Peyer's patch (tissue), 4 donors: ENCODE results near the gene ARF1. TPM values are rescaled to one million over a fixed set of nuclear protein-coding genes. Genes with fewer than 3 reads are reported as not detected.

Experiments used
- small RNA-seq, 2 donors: library from RNA; depleted of rRNA; stranded (forward); fragments of <200 nt; gene quantifications; one replicate each; pipeline ENCODE3, GENCODE V24; 2016
- total RNA-seq, 4 donors: library from RNA; depleted of rRNA; stranded (reverse); fragments of >200 nt; gene quantifications; one replicate each; pipeline ENCODE4 v1.1.0, GENCODE V29; 2016

ARF1 gene
- total RNA-seq, 4 donors from 2014 or later = 243 to 434 (median 392) TPM

Small RNA genes lying within 50 kb of the gene (small RNA-seq; reads per million reads assigned to genes)
- gene AL359510.1 = 0 reads per million in 2 donors

Other genes starting within 250 kb of the ARF1 start
- gene WNT9A, start 134.8 kb upstream of the ARF1 start, total RNA-seq = 1 to 10 TPM in 3 of 4 donors, under 1 TPM in 1; 0.83 to 3.5 (median 2.6) TPM
- not detected for gene WNT3A, start 75.7 kb upstream of the ARF1 start, total RNA-seq
- 10 to 100 TPM in 3 of 4 donors, 1 to 10 TPM in 1; 6.0 to 19.8 (median 16.2) TPM for gene C1orf35, start 20.6 kb downstream of the ARF1 start, total RNA-seq
- gene MRPL55, start 26.6 kb downstream of the ARF1 start, total RNA-seq = 10 to 100 TPM; 70.1 to 99.6 (median 80.8) TPM
- gene GUK1, start 57.6 kb downstream of the ARF1 start, total RNA-seq = 100 to 1,000 TPM; 206 to 232 (median 224) TPM
- under 1 TPM in 2 of 4 donors, not detected in 2; 0.88 to 0.94 TPM for gene GJC2, start 67.2 kb downstream of the ARF1 start, total RNA-seq
- gene IBA57, start 83.1 kb downstream of the ARF1 start, total RNA-seq = 10 to 100 TPM in 2 of 4 donors, 1 to 10 TPM in 2; 8.2 to 11.8 (median 10.3) TPM
- gene OBSCN, start 125.3 kb downstream of the ARF1 start, total RNA-seq = 100 to 1,000 TPM in 1 of 4 donors, 10 to 100 TPM in 2, 1 to 10 TPM in 1; 5.8 to 136 (median 34.4) TPM